Osteoblast (primary cell): ENCODE results near the gene SLC6A5. TPM values are rescaled to one million over a fixed set of nuclear protein-coding genes. Genes with fewer than 3 reads are reported as not detected.

Experiments used
- DNase-seq: peaks from one replicate; pipeline ENCODE4 v3.0.0; 2011; ENCODE audit warnings: low spot score, mixed read lengths; ENCODE audit not compliant: insufficient read length; ENCODE audit errors: missing footprints
- H2AFZ ChIP-seq: 2 replicates; pipeline ENCODE4 v1.6.0; 2011; ENCODE audit warnings: mild to moderate bottlenecking, low read length
- H3K27ac ChIP-seq: 2 replicates; pipeline ENCODE4 v1.5.1; 2011; ENCODE audit warnings: mild to moderate bottlenecking, low read depth, low read length, moderate library complexity
- H3K27me3 ChIP-seq: 2 replicates; pipeline ENCODE4 v1.6.0; 2012; ENCODE audit warnings: mild to moderate bottlenecking, control low read depth, inconsistent platforms, low read length, moderate library complexity; ENCODE audit not compliant: insufficient read depth
- H3K36me3 ChIP-seq: 2 replicates; pipeline ENCODE4 v1.5.1; 2011; ENCODE audit warnings: mild to moderate bottlenecking, low read length, control low read depth, moderate library complexity; ENCODE audit not compliant: insufficient read depth
- H3K4me1 ChIP-seq: 2 replicates; pipeline ENCODE4 v1.5.1; 2011; ENCODE audit warnings: mild to moderate bottlenecking, low read length, control low read depth, moderate library complexity; ENCODE audit not compliant: insufficient read depth
- H3K4me2 ChIP-seq: 2 replicates; pipeline ENCODE4 v1.6.0; 2011; ENCODE audit warnings: mild to moderate bottlenecking, low read length; ENCODE audit not compliant: insufficient read depth
- H3K4me3 ChIP-seq: fragments of 200-600 bp; sonication (generic); 3 replicates; pipeline ENCODE4 v1.5.1; 2012; ENCODE audit warnings: mild to moderate bottlenecking, low read length, inconsistent platforms; ENCODE audit not compliant: insufficient read depth
- H3K79me2 ChIP-seq: 2 replicates; pipeline ENCODE4 v1.6.0; 2012; ENCODE audit warnings: mild to moderate bottlenecking, low read length, control low read depth, inconsistent platforms; ENCODE audit not compliant: insufficient read depth
- H3K9me3 ChIP-seq: 2 replicates; pipeline ENCODE4 v1.5.1; 2011; ENCODE audit warnings: low read depth, low read length, control low read depth
- H4K20me1 ChIP-seq: 2 replicates; pipeline ENCODE4 v1.6.0; 2012; ENCODE audit warnings: mild to moderate bottlenecking, low read length, control low read depth; ENCODE audit not compliant: insufficient read depth
- total RNA-seq: library from RNA; depleted of rRNA; stranded (reverse); fragments of >200 nt; gene quantifications from 2 replicates; pipeline ENCODE4 v1.2.3, GENCODE V29; 2012
- TF ChIP-seq, protein P1 (sequence below): IDR thresholded peaks from 2 replicates; pipeline ENCODE4 v1.5.1; 2011; ENCODE audit warnings: mild to moderate bottlenecking, low read depth, low read length, moderate library complexity; ENCODE audit errors: extremely low read depth

SLC6A5 gene
- total RNA-seq, 1 donor: not detected

DNA sequence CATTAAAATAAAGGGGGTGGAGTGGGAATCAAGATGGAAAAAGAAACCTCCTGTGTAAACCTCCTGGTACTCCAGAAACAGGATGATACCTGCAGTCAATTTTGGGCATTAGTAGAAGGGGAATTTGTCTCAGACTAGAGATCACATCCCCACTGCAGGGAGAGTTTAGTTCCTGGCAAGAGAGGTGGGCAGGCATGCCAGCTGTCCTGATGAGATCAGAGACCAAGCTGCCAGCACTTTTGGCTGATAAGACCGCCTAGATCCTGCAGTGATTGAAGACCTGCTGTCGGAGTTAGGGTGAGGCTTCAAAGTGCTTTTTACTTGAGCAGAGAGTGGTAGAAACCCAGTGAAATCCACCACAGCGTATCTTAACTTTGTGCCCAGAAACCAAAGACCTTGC, 40.3 kb downstream of the SLC6A5 start:
- Histone ChIP-seq H3K4me3 (no peak overlapping the region), H3K27me3 (no peaks in the 10 kb centered on the region), H3K9me3 (no peaks in the 10 kb centered on the region), H2AFZ (no peak overlapping the region), H3K79me2 (no peaks in the 10 kb centered on the region), H3K36me3 (no peaks in the 10 kb centered on the region), H3K4me2 (no peak overlapping the region), H3K4me1 (no peaks in the 10 kb centered on the region), H4K20me1 (no peaks in the 10 kb centered on the region), H3K27ac (no peak overlapping the region)
- TF ChIP-seq, protein P1, sequence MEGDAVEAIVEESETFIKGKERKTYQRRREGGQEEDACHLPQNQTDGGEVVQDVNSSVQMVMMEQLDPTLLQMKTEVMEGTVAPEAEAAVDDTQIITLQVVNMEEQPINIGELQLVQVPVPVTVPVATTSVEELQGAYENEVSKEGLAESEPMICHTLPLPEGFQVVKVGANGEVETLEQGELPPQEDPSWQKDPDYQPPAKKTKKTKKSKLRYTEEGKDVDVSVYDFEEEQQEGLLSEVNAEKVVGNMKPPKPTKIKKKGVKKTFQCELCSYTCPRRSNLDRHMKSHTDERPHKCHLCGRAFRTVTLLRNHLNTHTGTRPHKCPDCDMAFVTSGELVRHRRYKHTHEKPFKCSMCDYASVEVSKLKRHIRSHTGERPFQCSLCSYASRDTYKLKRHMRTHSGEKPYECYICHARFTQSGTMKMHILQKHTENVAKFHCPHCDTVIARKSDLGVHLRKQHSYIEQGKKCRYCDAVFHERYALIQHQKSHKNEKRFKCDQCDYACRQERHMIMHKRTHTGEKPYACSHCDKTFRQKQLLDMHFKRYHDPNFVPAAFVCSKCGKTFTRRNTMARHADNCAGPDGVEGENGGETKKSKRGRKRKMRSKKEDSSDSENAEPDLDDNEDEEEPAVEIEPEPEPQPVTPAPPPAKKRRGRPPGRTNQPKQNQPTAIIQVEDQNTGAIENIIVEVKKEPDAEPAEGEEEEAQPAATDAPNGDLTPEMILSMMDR: no peak
- no peak for DNase-seq

DNA sequence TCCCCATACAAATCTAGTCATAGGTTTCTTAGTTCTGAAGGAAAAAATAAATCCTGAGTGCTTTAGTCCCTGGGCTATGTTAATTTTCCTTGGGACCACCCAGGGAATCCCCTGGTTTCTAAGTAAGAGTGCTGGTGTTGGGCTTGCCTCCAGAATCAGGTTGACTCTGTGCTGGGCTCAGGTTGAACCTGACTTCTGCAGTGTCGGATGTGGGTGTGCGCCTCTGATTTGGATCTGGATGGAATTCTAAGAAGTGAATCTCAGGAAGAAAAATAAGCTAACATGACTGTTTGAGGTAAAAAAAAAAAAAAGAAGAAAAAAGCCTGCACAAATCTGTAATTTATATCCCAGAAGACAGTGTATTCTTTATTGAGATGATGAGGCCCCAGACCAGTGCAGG, 41.0 kb downstream of the SLC6A5 start:
- H3K27me3 ChIP-seq: no peaks in the 10 kb centered on the region
- TF ChIP-seq, protein P1: no peak
- H3K79me2 ChIP-seq: no peaks in the 10 kb centered on the region
- no peak overlapping the region for H3K4me3 ChIP-seq
- H2AFZ ChIP-seq: no peak overlapping the region
- no peaks in the 10 kb centered on the region for H3K36me3 ChIP-seq
- H3K9me3 ChIP-seq: no peaks in the 10 kb centered on the region
- H3K4me1 ChIP-seq: no peaks in the 10 kb centered on the region
- no peak for DNase-seq
- H4K20me1 ChIP-seq: no peaks in the 10 kb centered on the region
- H3K4me2 ChIP-seq: no peak overlapping the region
- no peak overlapping the region for H3K27ac ChIP-seq

DNA sequence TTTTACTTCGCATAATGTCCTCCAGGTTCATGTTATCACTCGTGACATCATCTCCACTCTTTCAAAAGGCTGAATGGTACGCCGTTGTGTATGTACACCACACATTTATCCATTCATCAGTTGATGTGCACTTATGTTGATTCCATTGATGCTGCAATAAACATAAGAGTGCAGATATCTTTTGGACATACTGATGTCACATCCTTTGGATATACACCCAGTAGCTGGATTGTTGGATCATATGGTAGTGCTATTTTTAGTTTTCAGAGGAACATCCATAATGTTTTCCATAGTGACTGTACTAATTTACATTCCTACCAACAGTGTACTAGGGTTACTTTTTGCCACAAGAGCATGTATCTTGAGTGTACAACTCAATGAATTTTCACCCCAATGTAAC, 45.0 kb downstream of the SLC6A5 start:
- Histone ChIP-seq H3K27me3 (no peaks in the 10 kb centered on the region), H3K4me1 (no peaks in the 10 kb centered on the region), H3K9me3 (no peaks in the 10 kb centered on the region), H3K36me3 (no peaks in the 10 kb centered on the region), H3K27ac (no peak overlapping the region), H3K4me2 (no peak overlapping the region), H3K4me3 (no peak overlapping the region), H3K79me2 (no peaks in the 10 kb centered on the region), H2AFZ (no peak overlapping the region), H4K20me1 (no peaks in the 10 kb centered on the region)
- TF ChIP-seq, protein P1: no peak
- DNase-seq: no peak

DNA sequence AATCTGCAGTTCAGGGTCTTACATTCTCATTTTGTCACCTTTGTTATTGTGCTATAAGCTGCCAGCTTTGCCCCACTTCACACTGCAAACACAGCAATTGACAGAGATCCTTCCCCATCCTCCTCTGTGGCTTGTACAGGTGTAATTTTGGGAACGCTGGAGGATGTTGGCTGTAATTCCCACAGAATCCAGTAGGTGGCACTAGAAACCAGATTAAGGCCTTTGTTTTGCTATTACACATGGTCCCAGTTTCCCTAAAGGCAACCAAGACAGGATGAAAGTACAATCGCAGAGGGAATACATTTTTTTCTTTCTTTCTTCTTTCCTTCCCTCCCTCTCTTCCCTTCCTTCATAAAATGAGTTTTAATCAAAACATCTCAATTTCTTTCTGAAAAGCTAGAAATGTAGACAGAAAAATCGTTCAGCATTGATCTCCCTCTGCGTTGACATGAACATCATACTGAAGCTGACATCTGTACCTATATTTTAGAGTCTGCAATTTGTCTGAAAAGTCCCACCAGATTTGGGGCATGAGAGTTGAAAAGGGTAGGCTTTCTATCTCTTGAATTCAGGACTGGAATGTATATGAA, 48.7 kb downstream of the SLC6A5 start:
- peak; percentile 89 for DNase-seq
- no peaks in the 10 kb centered on the region for H3K9me3 ChIP-seq
- TF ChIP-seq, protein P1: peak; percentile 89
- H4K20me1 ChIP-seq: no peaks in the 10 kb centered on the region
- H3K36me3 ChIP-seq: no peaks in the 10 kb centered on the region
- no peak overlapping the region for H3K4me3 ChIP-seq
- H3K4me2 ChIP-seq: no peak overlapping the region
- H3K79me2 ChIP-seq: no peaks in the 10 kb centered on the region
- no peak overlapping the region for H3K27ac ChIP-seq
- H3K27me3 ChIP-seq: no peaks in the 10 kb centered on the region
- H3K4me1 ChIP-seq: no peaks in the 10 kb centered on the region
- no peak overlapping the region for H2AFZ ChIP-seq
